NCI-H1436 treated with DMSO at 0.1 percent for 48 hours (cell line): ENCODE data around the gene BTBD10.
"Not testable (repeated sequence)": the region's sequence is repeated elsewhere in the genome, so short reads cannot be mapped to it uniquely, and the experiment has no call there.

Experiments used
- DNase-seq: peaks from one replicate; lab custom pipeline; 2025; lab: John Stamatoyannopoulos, UW

Gene BTBD10

DNA sequence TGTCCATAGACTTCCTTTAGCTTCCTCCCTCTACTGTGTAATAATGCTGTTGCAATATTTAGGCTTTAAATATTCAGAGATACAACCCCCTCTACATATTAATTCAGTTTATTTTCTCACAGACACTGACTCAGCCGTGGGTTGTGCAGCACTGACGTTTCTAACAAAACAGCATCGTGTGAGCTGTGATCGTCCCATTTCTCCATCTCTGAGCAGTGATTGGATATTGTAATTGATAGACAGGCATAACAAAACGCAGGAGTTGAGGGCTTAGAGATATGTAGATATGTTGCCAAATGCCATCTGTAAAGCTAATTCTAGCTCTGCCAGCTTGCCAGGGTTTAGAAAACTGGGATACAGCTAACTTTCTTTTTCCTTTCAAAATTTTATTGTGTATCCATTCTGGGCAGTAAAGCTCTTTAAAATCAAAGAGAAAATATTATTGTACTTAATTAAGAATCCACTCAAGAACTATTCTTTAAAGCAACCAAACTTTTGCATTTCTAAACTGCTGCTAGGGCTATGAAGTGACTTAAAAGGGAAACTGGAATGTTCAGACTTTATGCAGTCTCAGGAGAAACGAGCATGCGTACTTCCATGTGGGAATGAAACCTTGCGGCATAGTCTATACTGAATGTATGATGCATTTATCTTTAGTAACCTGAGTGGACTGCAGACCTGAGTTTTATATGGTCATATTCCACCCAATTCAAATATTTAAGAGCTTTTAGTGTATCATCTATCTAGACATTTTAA lies 22.7 kb downstream of the BTBD10 start:
- no peak for DNase-seq

- DNase-seq: no peak
Observed at GRCh38 chr11:13438291-13438690, 24.7 kb downstream of the BTBD10 start.

DNA sequence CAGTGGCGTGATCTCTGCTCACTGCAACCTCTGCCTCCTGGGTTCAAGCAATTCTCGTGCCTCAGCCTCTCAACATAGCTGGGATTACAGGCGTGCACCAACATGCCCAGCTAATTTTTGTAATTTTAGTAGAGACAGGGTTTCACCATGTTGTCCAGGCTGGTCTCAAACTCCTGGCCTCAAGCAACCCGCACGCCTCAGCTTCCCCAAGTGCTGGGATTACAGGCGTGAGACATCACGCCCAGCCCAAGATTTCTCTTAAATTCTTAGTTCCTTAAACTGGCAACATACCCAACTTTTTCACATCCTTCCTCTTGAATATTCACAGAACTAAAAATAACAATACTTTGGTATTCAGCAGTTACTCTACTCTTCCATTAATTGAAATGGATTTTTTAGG lies 26.2 kb downstream of the BTBD10 start:
- not testable (repeated sequence) for DNase-seq

- no peak for DNase-seq
Observed at GRCh38 chr11:13434247-13435205, 28.5 kb downstream of the BTBD10 start.

- no peak for DNase-seq
Observed at GRCh38 chr11:13433437-13433836, 29.6 kb downstream of the BTBD10 start.

GRCh38 chr11:13429836-13430235 lies 33.2 kb downstream of the BTBD10 start:
- no peak for DNase-seq

- DNase-seq: no peak
Observed at GRCh38 chr11:13429288-13429687, 33.7 kb downstream of the BTBD10 start.

DNA sequence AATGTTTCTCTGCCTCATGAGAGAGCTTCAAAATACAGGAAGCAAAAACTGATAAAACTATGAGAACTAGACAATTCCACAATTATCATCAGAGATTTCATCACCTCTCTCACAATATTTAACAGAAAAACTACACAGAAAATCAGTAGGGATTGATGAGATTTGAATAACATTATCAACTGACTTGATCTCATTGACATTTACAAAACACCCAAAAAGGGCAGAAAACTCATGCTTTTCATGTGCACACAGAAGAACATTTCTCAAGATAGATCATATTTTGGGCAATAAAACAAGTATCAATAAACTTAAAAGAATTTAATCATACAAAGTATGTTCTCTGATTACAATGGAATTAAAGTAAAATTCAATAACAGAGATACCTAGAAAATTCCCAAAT lies 35.6 kb downstream of the BTBD10 start:
- DNase-seq: no peak

DNA sequence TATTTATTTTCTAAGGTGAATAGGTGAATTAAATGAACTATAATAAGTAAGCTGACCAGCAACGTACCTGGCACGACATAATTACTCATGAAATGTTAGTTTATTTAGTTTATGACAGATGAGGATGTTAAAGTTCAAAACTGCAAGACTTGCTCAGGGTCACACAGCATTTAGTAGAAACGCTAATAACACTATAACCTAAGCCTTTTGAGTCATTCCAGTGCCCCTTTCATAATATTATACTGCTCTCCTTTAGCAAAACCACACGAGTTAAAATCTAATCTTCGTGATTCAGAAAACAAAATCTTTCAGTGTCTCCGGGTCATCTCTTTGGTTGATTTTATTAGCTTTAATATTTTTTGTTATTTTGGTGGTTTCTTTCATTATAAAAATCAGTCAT lies 39.6 kb downstream of the BTBD10 start:
- DNase-seq: no peak

GRCh38 chr11:13421561-13421960 lies 41.5 kb downstream of the BTBD10 start:
- DNase-seq: no peak

GRCh38 chr11:13415201-13415600 lies 47.8 kb downstream of the BTBD10 start:
- DNase-seq: no peak

- DNase-seq: no peak
Observed at GRCh38 chr11:13405220-13405619, 57.8 kb downstream of the BTBD10 start.

GRCh38 chr11:13398335-13398734 lies 64.7 kb downstream of the BTBD10 start:
- DNase-seq: not testable (repeated sequence)

DNA sequence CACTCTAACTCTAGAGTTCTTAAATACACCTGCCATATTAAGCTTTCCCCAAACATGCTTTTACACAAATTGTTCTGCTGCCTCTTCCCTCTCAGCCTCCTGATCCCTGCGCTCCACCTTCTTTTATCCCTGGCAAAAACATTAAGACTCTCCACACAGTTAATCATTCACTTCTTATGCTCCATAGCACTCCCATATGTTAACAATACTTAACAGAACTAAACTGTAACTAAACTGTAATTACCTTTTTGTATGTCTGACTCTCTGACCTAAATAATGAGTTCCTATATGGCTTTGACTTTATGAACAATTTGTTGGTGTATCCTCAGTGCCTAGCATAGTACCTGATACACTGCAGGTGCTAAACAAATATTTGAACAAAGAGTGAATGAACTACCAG lies 71.8 kb downstream of the BTBD10 start:
- no peak for DNase-seq

DNA sequence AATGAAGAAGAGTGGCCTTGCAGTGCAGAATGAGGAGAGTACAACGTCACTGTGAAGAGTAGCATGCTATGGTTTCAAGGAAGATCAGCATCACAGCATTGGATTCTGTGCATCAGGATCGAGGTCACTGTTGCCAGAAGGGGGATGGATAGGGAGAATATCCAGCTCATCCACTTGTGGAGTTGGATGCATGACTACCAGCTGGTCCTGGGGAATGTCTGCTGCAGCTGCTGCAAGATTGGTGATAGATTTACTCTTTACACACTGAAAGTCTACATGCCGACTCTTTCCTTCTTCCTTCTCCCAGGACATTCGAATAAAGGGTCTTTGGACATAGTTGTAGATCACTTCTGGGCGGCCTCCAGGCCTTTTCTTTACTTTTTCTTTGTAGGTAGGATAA lies 74.3 kb downstream of the BTBD10 start:
- no peak for DNase-seq

DNA sequence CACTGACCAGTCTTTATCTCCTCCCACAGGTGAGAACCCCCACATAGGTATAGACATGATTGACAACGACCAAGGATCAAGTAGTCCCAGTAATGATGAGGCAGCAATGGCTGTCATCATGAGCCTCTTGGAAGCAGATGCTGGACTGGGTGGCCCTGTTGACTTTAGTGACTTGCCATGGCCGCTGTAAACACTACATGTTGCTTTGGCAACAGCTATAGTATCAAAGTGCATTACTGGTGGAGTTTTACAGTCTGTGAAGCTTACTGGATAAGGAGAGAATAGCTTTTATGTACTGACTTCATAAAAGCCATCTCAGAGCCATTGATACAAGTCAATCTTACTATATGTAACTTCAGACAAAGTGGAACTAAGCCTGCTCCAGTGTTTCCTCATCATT lies 76.5 kb downstream of the BTBD10 start:
- DNase-seq: no peak

- no peak for DNase-seq
Observed at GRCh38 chr11:13384908-13385640, 77.9 kb downstream of the BTBD10 start.

- DNase-seq: no peak
Observed at GRCh38 chr11:13382751-13383150, 80.3 kb downstream of the BTBD10 start.

GRCh38 chr11:13380731-13381130 lies 82.3 kb downstream of the BTBD10 start:
- no peak for DNase-seq

GRCh38 chr11:13378316-13378715 lies 84.7 kb downstream of the BTBD10 start:
- no peak for DNase-seq

GRCh38 chr11:13376838-13377237 lies 86.2 kb downstream of the BTBD10 start:
- no peak for DNase-seq

DNA sequence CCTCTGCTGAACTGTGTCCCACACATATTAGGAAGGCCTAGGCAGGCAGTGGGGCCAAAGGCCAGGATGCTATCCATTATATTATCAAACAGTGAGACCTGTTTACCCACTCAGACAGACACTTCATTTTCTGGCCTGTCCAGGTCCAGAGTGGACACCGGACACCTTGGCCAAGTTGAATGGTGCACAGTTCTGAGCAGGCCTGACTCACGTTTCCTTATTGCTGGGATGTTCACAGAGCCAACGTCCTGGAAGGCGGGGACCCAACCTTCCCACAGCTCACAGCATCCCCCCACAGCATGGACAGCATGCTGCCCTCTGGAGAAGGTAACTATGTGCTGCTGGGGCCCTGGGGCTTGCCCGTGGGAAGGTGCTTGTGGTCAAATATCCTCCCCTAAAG lies 86.6 kb downstream of the BTBD10 start:
- no peak for DNase-seq
